ENCODE measurements around the gene MFSD2B. TPM values are rescaled to one million over a fixed set of nuclear protein-coding genes. Genes with fewer than 3 reads are reported as not detected.

MFSD2B gene
- 0.44 and 0.48 TPM in 2 replicates for total RNA-seq (2022)
- Bru-seq, nascent RNA, result percentile 33 among the genes with signal in this experiment
- BruChase-seq, experiment 1, labeled RNA remaining after a 2-hour chase, result percentile 37 among the genes with signal in this experiment
- BruChase-seq, experiment 2, labeled RNA remaining after a 6-hour chase, result percentile 33 among the genes with signal in this experiment
- long read RNA-seq, partial matches to known transcripts, result 0 of 3 reads
- long read RNA-seq, other reads (novel, unspliced or antisense), result 3 of 3 reads

GRCh38 chr2:24009680-24010476 lies at the start of gene MFSD2B:
Gene MFSD2B (plus strand): TSS chr2:24010085. CDS start chr2:24010097, 12 bp downstream.
- no peaks in the 10 kb centered on the region for H3K36me3 Mint-ChIP-seq (ENCODE audit: insufficient read depth, unreplicated experiment)
- no peaks in the 10 kb centered on the region for H3K9me3 Mint-ChIP-seq (ENCODE audit: unreplicated experiment)
- H3K4me1 ChIP-seq, result peaks cover 2% of the 10 kb centered on the region; the same call in 1 of the 2 replicates
- no peaks in the 10 kb centered on the region for H3K27me3 ChIP-seq (replicated peaks; ENCODE audit: control insufficient read depth, insufficient read depth, low read length)
- no peaks in the 10 kb centered on the region for H3K36me3 ChIP-seq (ENCODE audit: control insufficient read depth, insufficient read depth, low read length)
- BruUV-seq (replicated peaks), result no TSS peak
- H3K4me3 ChIP-seq (ENCODE audit: low read depth, low read length), result peak within 1 kb of the TSS; percentile 40
- DNase-seq, result peak in 1 of 2 experiments; percentile 35
- peaks cover 20% of the 10 kb centered on the region for H3K4me1 Mint-ChIP-seq (ENCODE audit: low read depth, unreplicated experiment)
- no peak within 1 kb of the TSS for H3K27ac Mint-ChIP-seq (ENCODE audit: unreplicated experiment)
- intact Hi-C loops (cut with micrococcal nuclease; ENCODE audit: unreplicated experiment), result no loop called here
- ChIA-PET POLR2A (interaction anchor here (0.6 kb wide), 1 partner anchor 18 kb away, joined by 3 read pairs; no protein-coding TSS in a partner anchor), CTCF (interaction anchor here (1.2 kb wide), 1 partner anchor 74 kb away, joined by 4 read pairs; the partner anchor contains the start of gene TP53I3)
- no peak for TF ChIP-seq CTCF (IDR thresholded peaks at IDR 0.05; ENCODE audit: insufficient read depth in 1 of 2, low read depth in 1 of 2, low read length in 1 of 2, severe bottlenecking in 1 of 2, unreplicated experiment in 1 of 2)
- H3K9me3 ChIP-seq, result no peaks in the 10 kb centered on the region
- peak within 1 kb of the TSS; percentile 63 for H3K4me3 Mint-ChIP-seq (ENCODE audit: unreplicated experiment)
- H3K27me3 Mint-ChIP-seq (ENCODE audit: insufficient read depth, unreplicated experiment), result no peaks in the 10 kb centered on the region

- Mint-ChIP-seq H3K27ac (ENCODE audit: unreplicated experiment) (no peak overlapping the region), H3K27me3 (ENCODE audit: insufficient read depth, unreplicated experiment) (no peaks in the 10 kb centered on the region), H3K4me3 (ENCODE audit: unreplicated experiment) (no peak overlapping the region), H3K4me1 (ENCODE audit: low read depth, unreplicated experiment) (no peaks in the 10 kb centered on the region), H3K36me3 (ENCODE audit: insufficient read depth, unreplicated experiment) (peaks cover 18% of the 10 kb centered on the region), H3K9me3 (ENCODE audit: unreplicated experiment) (peaks cover 10% of the 10 kb centered on the region)
- TF ChIP-seq CTCF (IDR thresholded peaks at IDR 0.05; ENCODE audit: insufficient read depth in 1 of 2, low read depth in 1 of 2, low read length in 1 of 2, severe bottlenecking in 1 of 2, unreplicated experiment in 1 of 2), result no peak
- CTCF ChIA-PET, result interaction anchor here (0.6 kb wide), 1 partner anchor 1535 kb away, joined by 6 read pairs; no protein-coding TSS in a partner anchor
- POLR2A ChIA-PET, result no interaction called here
- Histone ChIP-seq H3K9me3 (no peaks in the 10 kb centered on the region), H3K27me3 (replicated peaks; ENCODE audit: control insufficient read depth, insufficient read depth, low read length) (no peaks in the 10 kb centered on the region), H3K36me3 (ENCODE audit: control insufficient read depth, insufficient read depth, low read length) (no peaks in the 10 kb centered on the region; the same call in none of the 2 replicates), H3K4me3 (ENCODE audit: low read depth, low read length) (no peak overlapping the region), H3K4me1 (no peaks in the 10 kb centered on the region)
- no TSS peak for BruUV-seq (replicated peaks)
- DNase-seq, result no peak
- intact Hi-C loops (cut with micrococcal nuclease; ENCODE audit: unreplicated experiment), result no loop called here
Observed at GRCh38 chr2:23967846-23968245, 42.0 kb upstream of the MFSD2B start.

GRCh38 chr2:23976883-23977282 lies 33.0 kb upstream of the MFSD2B start:
- intact Hi-C loops (cut with micrococcal nuclease; ENCODE audit: unreplicated experiment), result no loop called here
- H3K27me3 ChIP-seq (replicated peaks; ENCODE audit: control insufficient read depth, insufficient read depth, low read length), result no peaks in the 10 kb centered on the region
- H3K27me3 Mint-ChIP-seq (ENCODE audit: insufficient read depth, unreplicated experiment), result no peaks in the 10 kb centered on the region
- H3K4me1 Mint-ChIP-seq (ENCODE audit: low read depth, unreplicated experiment), result no peaks in the 10 kb centered on the region
- H3K9me3 ChIP-seq, result no peaks in the 10 kb centered on the region
- H3K4me1 ChIP-seq, result no peaks in the 10 kb centered on the region
- H3K9me3 Mint-ChIP-seq (ENCODE audit: unreplicated experiment), result no peaks in the 10 kb centered on the region
- H3K4me3 Mint-ChIP-seq (ENCODE audit: unreplicated experiment), result no peak overlapping the region
- H3K36me3 Mint-ChIP-seq (ENCODE audit: insufficient read depth, unreplicated experiment), result peaks cover 25% of the 10 kb centered on the region
- ChIA-PET CTCF (interaction anchor here (1.1 kb wide), 1 partner anchor 50 kb away, joined by 3 read pairs; the partner anchor contains the start of gene ATAD2B), POLR2A (no interaction called here)
- no TSS peak for BruUV-seq (replicated peaks)
- DNase-seq, result no peak
- no peak for TF ChIP-seq CTCF (IDR thresholded peaks at IDR 0.05; ENCODE audit: insufficient read depth in 1 of 2, low read depth in 1 of 2, low read length in 1 of 2, severe bottlenecking in 1 of 2, unreplicated experiment in 1 of 2)
- H3K36me3 ChIP-seq (ENCODE audit: control insufficient read depth, insufficient read depth, low read length), result no peaks in the 10 kb centered on the region; the same call in 1 of the 2 replicates
- no peak overlapping the region for H3K27ac Mint-ChIP-seq (ENCODE audit: unreplicated experiment)
- no peak overlapping the region for H3K4me3 ChIP-seq (ENCODE audit: low read depth, low read length)

Measured in Caco-2 (cell line).